ENCODE data around the gene HOMER2. TPM values are rescaled to one million over a fixed set of nuclear protein-coding genes. Genes with fewer than 3 reads are reported as not detected.

The HOMER2 gene
- total RNA-seq, 1 donor from 2014 or later, result 48.8 TPM

- no peak overlapping the region for H3K4me3 ChIP-seq (ENCODE audit: low read depth, low read length)
- DNase-seq (ENCODE audit: low read depth), result no peak
Observed at GRCh38 chr15:82855286-82856100, 97.0 kb downstream of the HOMER2 start.

GRCh38 chr15:82854554-82854953 is 98.0 kb downstream of the HOMER2 start:
- no peak for TF ChIP-seq CTCF (conservative IDR thresholded peaks at IDR 0.05; ENCODE audit: low read depth, low read length)
- no peak for DNase-seq (ENCODE audit: low read depth)
- H3K4me3 ChIP-seq (ENCODE audit: low read depth, low read length), result no peak overlapping the region

More at GRCh38 chr15:82855286-82856100, 97.0 kb downstream of the HOMER2 start:
- no peak for TF ChIP-seq CTCF (conservative IDR thresholded peaks at IDR 0.05; ENCODE audit: low read depth, low read length)

- TF ChIP-seq CTCF (conservative IDR thresholded peaks at IDR 0.05; ENCODE audit: low read depth, low read length), result no peak
- DNase-seq (ENCODE audit: low read depth), result no peak
- H3K4me3 ChIP-seq (ENCODE audit: low read depth, low read length), result no peak overlapping the region
Observed at GRCh38 chr15:82852941-82853561, 99.5 kb downstream of the HOMER2 start.

GRCh38 chr15:82851981-82852511 is 100.5 kb downstream of the HOMER2 start:
- DNase-seq (ENCODE audit: low read depth), result no peak
- no peak for TF ChIP-seq CTCF (conservative IDR thresholded peaks at IDR 0.05; ENCODE audit: low read depth, low read length)
- H3K4me3 ChIP-seq (ENCODE audit: low read depth, low read length), result no peak overlapping the region

- H3K4me3 ChIP-seq (ENCODE audit: low read depth, low read length), result no peak overlapping the region
- no peak for TF ChIP-seq CTCF (conservative IDR thresholded peaks at IDR 0.05; ENCODE audit: low read depth, low read length)
- DNase-seq (ENCODE audit: low read depth), result no peak
Observed at GRCh38 chr15:82851306-82851850, 101.1 kb downstream of the HOMER2 start.

GRCh38 chr15:82850731-82851130 is 101.8 kb downstream of the HOMER2 start:
- DNase-seq (ENCODE audit: low read depth), result no peak
- no peak for TF ChIP-seq CTCF (conservative IDR thresholded peaks at IDR 0.05; ENCODE audit: low read depth, low read length)
- H3K4me3 ChIP-seq (ENCODE audit: low read depth, low read length), result no peak overlapping the region
